ENCODE results near the gene INS.

- TF ChIP-seq SUZ12 (IDR thresholded peaks at IDR 0.05; ENCODE audit: unreplicated experiment) (no peak), BHLHE40 (IDR thresholded peaks at IDR 0.05; ENCODE audit: borderline replicate concordance in 1 of 2, low read depth in 2 of 2, low read length in 1 of 2) (no peak), LARP7 (IDR thresholded peaks at IDR 0.05) (no peak), FOS (IDR thresholded peaks at IDR 0.05; ENCODE audit: borderline replicate concordance, extremely low read depth, insufficient read length) (no peak), NFIC (IDR thresholded peaks at IDR 0.05; ENCODE audit: low read depth, low read length) (no peak), CREB1 (IDR thresholded peaks at IDR 0.05; ENCODE audit: low read depth) (no peak), EZH2 (IDR thresholded peaks at IDR 0.05; ENCODE audit: borderline replicate concordance, control insufficient read depth, low read depth, low read length) (no peak)
These were observed 49.5 kb upstream of the INS start for GRCh38 chr11:2210366-2211112.
